ENCODE measurements around the gene TUBA4A. TPM values are rescaled to one million over a fixed set of nuclear protein-coding genes. Genes with fewer than 3 reads are reported as not detected.

Gene TUBA4A
- total RNA-seq, 4 donors from 2014 or later: 33.2 to 89.3 (median 56.2) TPM

GRCh38 chr2:219243291-219243761 is 10.4 kb downstream of the TUBA4A start:
- H3K9me3 ChIP-seq: no peaks in the 10 kb centered on the region
- H3K27ac ChIP-seq: peak overlapping the region in 2 of 4 donors; percentile 7 to 33
- TF ChIP-seq POLR2A (IDR thresholded peaks at IDR 0.05) (no peak), POLR2AphosphoS5 (IDR thresholded peaks at IDR 0.05) (no peak), CTCF (IDR thresholded peaks at IDR 0.05) (no peak), EP300 (IDR thresholded peaks at IDR 0.05) (no peak)
- H3K4me3 ChIP-seq: peak overlapping the region in 1 of 2 donors; percentile 36
- peaks cover 0 to 32% of the 10 kb centered on the region in 2 donors for H3K36me3 ChIP-seq
- no peaks in the 10 kb centered on the region for H3K27me3 ChIP-seq
- H3K4me1 ChIP-seq: peaks cover 3 to 35% (median 8%) of the 10 kb centered on the region in 3 donors
- ATAC-seq: no peak
- 21 to 35% methylated on average over 7 to 14 of the region's 28 CpGs for WGBS, 2 donors (ENCODE audit: low coverage in 1 of 2)

- 76 to 79% methylated on average over 3 of the region's 3 CpGs for WGBS, 2 donors (ENCODE audit: low coverage in 1 of 2)
- TF ChIP-seq EP300 (IDR thresholded peaks at IDR 0.05): no peak
- TF ChIP-seq CTCF (IDR thresholded peaks at IDR 0.05): no peak
- no peak for TF ChIP-seq POLR2AphosphoS5 (IDR thresholded peaks at IDR 0.05)
- TF ChIP-seq POLR2A (IDR thresholded peaks at IDR 0.05): no peak
- no peaks in the 10 kb centered on the region for H3K9me3 ChIP-seq
- peaks cover 0 to 20% (median 6%) of the 10 kb centered on the region in 3 donors for H3K4me1 ChIP-seq
- H3K27me3 ChIP-seq: no peaks in the 10 kb centered on the region
- peaks cover 0 to 78% of the 10 kb centered on the region in 2 donors for H3K36me3 ChIP-seq
- H3K4me3 ChIP-seq: no peak overlapping the region
- no peak overlapping the region for H3K27ac ChIP-seq
- ATAC-seq: no peak
Observed at GRCh38 chr2:219234331-219234730, 19.4 kb downstream of the TUBA4A start.

GRCh38 chr2:219230059-219230540 is 23.6 kb downstream of the TUBA4A start:
- peaks cover 0 to 40% (median 19%) of the 10 kb centered on the region in 3 donors for H3K4me1 ChIP-seq
- peak; percentile 12 for ATAC-seq

GRCh38 chr2:219229305-219230058 is 24.2 kb downstream of the TUBA4A start, which contains the start of the genes ANKZF1 and ATG9A:
ANKZF1 (plus strand) TSS chr2:219229806; CDS start chr2:219230258, 452 bp downstream.
ATG9A (minus strand) TSS chr2:219229636; CDS start chr2:219228024, 1,612 bp downstream.
- Histone ChIP-seq H3K27me3 (no peaks in the 10 kb centered on the region), H3K4me1 (peaks cover 0 to 40% (median 19%) of the 10 kb centered on the region in 3 donors), H3K36me3 (peaks cover 0 to 59% of the 10 kb centered on the region in 2 donors), H3K9me3 (no peaks in the 10 kb centered on the region), H3K4me3 (peak within 1 kb of the TSS; percentile 67 to 78), H3K27ac (peak within 1 kb of the TSS; percentile 77 to 96 (median 96))
- 4% methylated on average over 11 of the region's 80 CpGs; no CpG with 5 or more reads in 1 of the 2 donors for WGBS, 2 donors (ENCODE audit: low coverage in 1 of 2)
- peak; percentile 98 for TF ChIP-seq POLR2AphosphoS5 (IDR thresholded peaks at IDR 0.05)
- TF ChIP-seq POLR2A (IDR thresholded peaks at IDR 0.05): peak; percentile 69 to 81
- peak in 2 of 4 experiments; percentile 14 to 21 for TF ChIP-seq CTCF (IDR thresholded peaks at IDR 0.05)
- TF ChIP-seq EP300 (IDR thresholded peaks at IDR 0.05): no peak
- peak; percentile 99 for ATAC-seq

More at GRCh38 chr2:219230059-219230540, 23.6 kb downstream of the TUBA4A start:
- Histone ChIP-seq H3K9me3 (no peaks in the 10 kb centered on the region), H3K27me3 (no peaks in the 10 kb centered on the region), H3K4me3 (peak overlapping the region; percentile 67 to 78), H3K27ac (peak overlapping the region; percentile 70 to 96 (median 96)), H3K36me3 (peaks cover 0 to 59% of the 10 kb centered on the region in 2 donors)
- no peak for TF ChIP-seq POLR2AphosphoS5 (IDR thresholded peaks at IDR 0.05)
- TF ChIP-seq CTCF (IDR thresholded peaks at IDR 0.05): no peak
- no peak for TF ChIP-seq POLR2A (IDR thresholded peaks at IDR 0.05)
- WGBS, 2 donors (ENCODE audit: low coverage in 1 of 2): 0% methylated on average over 2 to 3 of the region's 24 CpGs

Measured in gastroesophageal sphincter (tissue), 4 donors.